GM12874 (cell line): Measurements from ENCODE around the gene CPXM2.

Experiments used
- TF ChIP-seq, protein P1 (sequence below): IDR thresholded peaks from 2 replicates; pipeline ENCODE4 v1.5.1; 2011; ENCODE audit warnings: low read depth, mild to moderate bottlenecking, control low read depth, low read length, moderate library complexity; ENCODE audit not compliant: insufficient read depth

Gene CPXM2

DNA sequence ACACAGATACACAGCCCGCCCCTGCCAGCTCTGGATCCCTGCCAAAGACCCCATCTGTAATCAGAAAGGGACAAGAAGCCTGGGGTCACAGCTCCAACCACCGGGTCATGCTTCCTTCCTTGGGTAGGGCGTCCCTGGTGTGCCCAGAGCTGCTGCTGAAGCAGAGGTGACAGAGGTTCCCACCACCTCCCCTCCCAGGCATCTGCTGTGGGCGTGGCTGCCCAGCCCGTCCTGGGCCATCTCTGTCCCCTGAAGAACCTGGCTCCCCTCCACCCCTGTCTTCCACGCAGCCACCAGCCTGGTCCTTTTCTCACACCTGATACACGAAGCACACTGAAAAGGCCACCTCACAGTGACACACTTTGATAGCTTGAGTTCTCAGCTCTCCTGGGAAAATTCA lies 38.2 kb upstream of the CPXM2 start:
- TF ChIP-seq, protein P1, sequence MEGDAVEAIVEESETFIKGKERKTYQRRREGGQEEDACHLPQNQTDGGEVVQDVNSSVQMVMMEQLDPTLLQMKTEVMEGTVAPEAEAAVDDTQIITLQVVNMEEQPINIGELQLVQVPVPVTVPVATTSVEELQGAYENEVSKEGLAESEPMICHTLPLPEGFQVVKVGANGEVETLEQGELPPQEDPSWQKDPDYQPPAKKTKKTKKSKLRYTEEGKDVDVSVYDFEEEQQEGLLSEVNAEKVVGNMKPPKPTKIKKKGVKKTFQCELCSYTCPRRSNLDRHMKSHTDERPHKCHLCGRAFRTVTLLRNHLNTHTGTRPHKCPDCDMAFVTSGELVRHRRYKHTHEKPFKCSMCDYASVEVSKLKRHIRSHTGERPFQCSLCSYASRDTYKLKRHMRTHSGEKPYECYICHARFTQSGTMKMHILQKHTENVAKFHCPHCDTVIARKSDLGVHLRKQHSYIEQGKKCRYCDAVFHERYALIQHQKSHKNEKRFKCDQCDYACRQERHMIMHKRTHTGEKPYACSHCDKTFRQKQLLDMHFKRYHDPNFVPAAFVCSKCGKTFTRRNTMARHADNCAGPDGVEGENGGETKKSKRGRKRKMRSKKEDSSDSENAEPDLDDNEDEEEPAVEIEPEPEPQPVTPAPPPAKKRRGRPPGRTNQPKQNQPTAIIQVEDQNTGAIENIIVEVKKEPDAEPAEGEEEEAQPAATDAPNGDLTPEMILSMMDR: no peak

DNA sequence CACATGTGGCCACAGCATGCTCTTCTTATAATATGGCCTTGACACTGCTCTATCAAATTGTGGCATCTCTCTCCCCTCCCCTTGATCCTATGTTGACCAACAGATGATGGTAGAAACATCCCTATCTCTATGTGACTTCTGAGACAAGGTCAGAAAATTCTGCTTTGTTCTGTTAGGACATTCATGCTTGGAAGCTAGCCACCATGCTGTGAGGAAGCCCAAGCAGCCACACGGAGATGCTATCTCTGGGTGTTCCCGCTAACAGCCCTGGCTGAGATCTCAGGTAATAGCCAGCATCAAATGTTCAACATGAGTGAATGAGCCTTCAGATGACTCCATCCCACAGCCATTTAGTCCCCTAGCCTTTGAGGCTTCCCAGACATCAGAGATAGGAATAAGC lies 36.8 kb upstream of the CPXM2 start:
- TF ChIP-seq, protein P1: no peak

- TF ChIP-seq, protein P1: no peak
Measured at GRCh38 chr10:123926401-123927264, 35.0 kb upstream of the CPXM2 start.

- TF ChIP-seq, protein P1: no peak
Measured at GRCh38 chr10:123922126-123922525, 30.5 kb upstream of the CPXM2 start.

GRCh38 chr10:123916775-123917174 lies 25.2 kb upstream of the CPXM2 start:
- TF ChIP-seq, protein P1: no peak

DNA sequence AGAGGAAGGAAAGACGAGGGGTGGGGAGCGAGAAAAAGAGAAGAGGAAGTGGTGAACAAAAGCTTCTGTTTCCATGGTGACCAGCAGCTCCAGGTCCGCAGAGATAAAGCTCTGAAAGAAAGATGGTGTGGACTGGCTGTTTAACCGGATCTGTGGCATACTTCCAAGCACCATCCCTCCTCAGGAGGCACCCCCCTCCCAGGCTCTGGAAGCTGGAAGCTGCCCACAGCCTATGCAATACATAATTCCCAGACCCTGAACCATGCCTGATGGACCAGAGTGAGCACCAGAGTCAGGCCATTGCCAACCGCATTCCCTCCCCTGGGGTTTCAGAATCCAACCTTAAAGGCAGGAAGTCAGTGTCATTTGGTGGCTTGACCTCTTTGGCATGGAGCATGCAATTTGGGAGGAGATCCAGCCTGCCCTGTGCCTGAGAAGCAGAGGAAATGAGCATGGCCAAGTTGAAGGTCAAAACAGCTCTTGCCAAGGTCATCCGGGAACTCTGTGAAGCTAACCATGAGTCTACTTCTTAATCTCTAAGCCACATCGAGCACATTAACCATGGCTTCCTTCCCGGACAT lies 22.2 kb upstream of the CPXM2 start:
- TF ChIP-seq, protein P1: no peak

DNA sequence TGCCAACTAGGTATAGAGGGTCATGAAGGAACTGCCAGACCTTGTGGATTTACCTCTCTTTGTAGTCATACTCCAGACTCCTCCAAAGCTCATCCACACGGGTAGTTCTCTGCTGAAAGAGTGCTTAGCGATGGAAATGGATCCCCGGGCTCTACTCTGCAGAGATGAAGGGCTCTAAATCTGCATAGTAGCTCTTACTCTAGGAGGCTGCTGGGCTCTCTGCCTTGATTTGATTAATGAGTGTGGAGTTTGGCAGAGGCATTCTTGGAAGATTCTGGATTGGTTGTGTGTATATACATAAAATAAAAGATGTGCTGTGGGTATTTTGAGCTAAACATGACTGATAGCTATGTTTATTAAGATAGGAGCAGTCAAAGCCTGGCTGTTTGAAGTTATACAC lies 21.3 kb upstream of the CPXM2 start:
- TF ChIP-seq, protein P1: no peak
